GM21447 (cell line): ENCODE results near the gene PRC1.

Source experiments
- ATAC-seq: cut with Tn5 transposase; IDR thresholded peaks from one replicate; pipeline ENCODE4 v1.9.1; 2021; ENCODE audit not compliant: unreplicated experiment

PRC1 gene

GRCh38 chr15:90989040-90989768 lies 5.1 kb downstream of the PRC1 start:
- ATAC-seq = no peak

GRCh38 chr15:90988296-90988695 lies 6.0 kb downstream of the PRC1 start:
- ATAC-seq = no peak

- no peak for ATAC-seq
Measured at GRCh38 chr15:90987561-90988141, 6.7 kb downstream of the PRC1 start.

GRCh38 chr15:90986790-90987507 lies 7.4 kb downstream of the PRC1 start:
- ATAC-seq = peak; percentile 42

GRCh38 chr15:90982135-90982534 lies 12.2 kb downstream of the PRC1 start:
- peak; percentile 44 for ATAC-seq

- peak; percentile 72 for ATAC-seq
Measured at GRCh38 chr15:90981681-90982080, 12.7 kb downstream of the PRC1 start.

GRCh38 chr15:90979582-90979981 lies 14.8 kb downstream of the PRC1 start:
- ATAC-seq = no peak

- no peak for ATAC-seq
Measured at GRCh38 chr15:90974216-90974615, 20.1 kb downstream of the PRC1 start.

GRCh38 chr15:90972133-90972532 lies 22.2 kb downstream of the PRC1 start:
- no peak for ATAC-seq

- no peak for ATAC-seq
Measured at GRCh38 chr15:90970274-90970673, 24.1 kb downstream of the PRC1 start.

GRCh38 chr15:90968434-90968833 lies 25.9 kb downstream of the PRC1 start:
- ATAC-seq = no peak

GRCh38 chr15:90967206-90967605 lies 27.1 kb downstream of the PRC1 start:
- ATAC-seq = no peak

- ATAC-seq = no peak
Measured at GRCh38 chr15:90966262-90966661, 28.1 kb downstream of the PRC1 start.

- ATAC-seq = no peak
Measured at GRCh38 chr15:90962021-90962420, 32.3 kb downstream of the PRC1 start.

- no peak for ATAC-seq
Measured at GRCh38 chr15:90960298-90961091, 33.8 kb downstream of the PRC1 start.

- no peak for ATAC-seq
Measured at GRCh38 chr15:90959894-90960293, 34.4 kb downstream of the PRC1 start.

- no peak for ATAC-seq
Measured at GRCh38 chr15:90959028-90959595, 35.2 kb downstream of the PRC1 start.

GRCh38 chr15:90957791-90958190 lies 36.5 kb downstream of the PRC1 start:
- ATAC-seq = no peak

GRCh38 chr15:90957031-90957790 lies 37.1 kb downstream of the PRC1 start:
- ATAC-seq = no peak

- ATAC-seq = no peak
Measured at GRCh38 chr15:90956274-90957030, 37.9 kb downstream of the PRC1 start.
